ENCODE measurements around the gene POLR1B. TPM values are rescaled to one million over a fixed set of nuclear protein-coding genes. Genes with fewer than 3 reads are reported as not detected.
A peak's percentile ranks its signal among the peaks of the same experiment; 100 is the strongest.
"Not testable (repeated sequence)": the region's sequence is repeated elsewhere in the genome, so short reads cannot be mapped to it uniquely, and the experiment has no call there.

The POLR1B gene
- polyA plus RNA-seq (2011; rRNA removed) = 11.3 and 12.4 TPM in 2 replicates
- polyA minus RNA-seq (2011; rRNA and poly(A)+ RNA removed) = 24.5 and 33.0 TPM in 2 replicates

- DNase-seq (ENCODE audit: low read depth, low spot score) = peak; percentile 24
- Histone ChIP-seq H3K27ac (ENCODE audit: low read depth, low read length) (peak within 1 kb of the TSS; percentile 90), H3K27me3 (ENCODE audit: control insufficient read depth, insufficient read depth, low read length) (no peaks in the 10 kb centered on the region), H3K4me3 (ENCODE audit: low read depth, low read length) (peak within 1 kb of the TSS; percentile 96), H3K9me3 (ENCODE audit: control insufficient read depth, insufficient read depth, low read length) (no peaks in the 10 kb centered on the region)
- TF ChIP-seq, protein P1, sequence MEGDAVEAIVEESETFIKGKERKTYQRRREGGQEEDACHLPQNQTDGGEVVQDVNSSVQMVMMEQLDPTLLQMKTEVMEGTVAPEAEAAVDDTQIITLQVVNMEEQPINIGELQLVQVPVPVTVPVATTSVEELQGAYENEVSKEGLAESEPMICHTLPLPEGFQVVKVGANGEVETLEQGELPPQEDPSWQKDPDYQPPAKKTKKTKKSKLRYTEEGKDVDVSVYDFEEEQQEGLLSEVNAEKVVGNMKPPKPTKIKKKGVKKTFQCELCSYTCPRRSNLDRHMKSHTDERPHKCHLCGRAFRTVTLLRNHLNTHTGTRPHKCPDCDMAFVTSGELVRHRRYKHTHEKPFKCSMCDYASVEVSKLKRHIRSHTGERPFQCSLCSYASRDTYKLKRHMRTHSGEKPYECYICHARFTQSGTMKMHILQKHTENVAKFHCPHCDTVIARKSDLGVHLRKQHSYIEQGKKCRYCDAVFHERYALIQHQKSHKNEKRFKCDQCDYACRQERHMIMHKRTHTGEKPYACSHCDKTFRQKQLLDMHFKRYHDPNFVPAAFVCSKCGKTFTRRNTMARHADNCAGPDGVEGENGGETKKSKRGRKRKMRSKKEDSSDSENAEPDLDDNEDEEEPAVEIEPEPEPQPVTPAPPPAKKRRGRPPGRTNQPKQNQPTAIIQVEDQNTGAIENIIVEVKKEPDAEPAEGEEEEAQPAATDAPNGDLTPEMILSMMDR (IDR thresholded peaks at IDR 0.05; ENCODE audit: low read depth, low read length) = no peak
- CTCF ChIA-PET = no interaction called here
- POLR2A ChIA-PET = no interaction called here
Measured at GRCh38 chr2:112542123-112542983, at the start of gene POLR1B. Gene POLR1B (plus strand): TSS chr2:112542465. CDS start chr2:112542495, 30 bp downstream.

DNA sequence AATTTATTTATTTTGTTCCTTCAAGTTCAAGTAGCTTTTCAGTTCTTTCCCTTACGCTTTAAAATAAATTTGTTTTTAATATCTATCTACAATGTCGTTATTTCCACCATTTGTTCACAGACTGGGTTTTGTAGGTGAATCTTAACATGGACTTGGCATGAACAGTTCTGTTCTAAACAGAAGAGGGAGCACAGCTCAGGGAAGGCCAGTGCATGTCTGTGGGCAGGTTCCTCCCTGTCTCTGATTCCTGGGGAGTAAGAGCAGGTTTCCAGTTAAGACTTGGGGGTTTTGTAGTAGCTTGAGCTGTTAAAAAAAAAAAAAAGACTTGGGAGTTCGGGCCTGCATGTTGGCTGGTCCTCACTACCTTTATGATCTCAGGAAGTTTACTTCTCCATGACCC, 49.2 kb upstream of the POLR1B start:
- Histone ChIP-seq H3K27me3 (ENCODE audit: control insufficient read depth, insufficient read depth, low read length) (no peaks in the 10 kb centered on the region), H3K4me3 (ENCODE audit: low read depth, low read length) (no peak overlapping the region), H3K9me3 (ENCODE audit: control insufficient read depth, insufficient read depth, low read length) (no peaks in the 10 kb centered on the region), H3K27ac (ENCODE audit: low read depth, low read length) (no peak overlapping the region)
- TF ChIP-seq, protein P1 (IDR thresholded peaks at IDR 0.05; ENCODE audit: low read depth, low read length) = peak; percentile 23; the same call in 1 of the 2 replicates
- ChIA-PET POLR2A (no interaction called here), CTCF (interaction anchor here (2.2 kb wide), 1 partner anchor 13 kb away, joined by 7 read pairs; no protein-coding TSS in a partner anchor)
- no peak for DNase-seq (ENCODE audit: low read depth, low spot score)

DNA sequence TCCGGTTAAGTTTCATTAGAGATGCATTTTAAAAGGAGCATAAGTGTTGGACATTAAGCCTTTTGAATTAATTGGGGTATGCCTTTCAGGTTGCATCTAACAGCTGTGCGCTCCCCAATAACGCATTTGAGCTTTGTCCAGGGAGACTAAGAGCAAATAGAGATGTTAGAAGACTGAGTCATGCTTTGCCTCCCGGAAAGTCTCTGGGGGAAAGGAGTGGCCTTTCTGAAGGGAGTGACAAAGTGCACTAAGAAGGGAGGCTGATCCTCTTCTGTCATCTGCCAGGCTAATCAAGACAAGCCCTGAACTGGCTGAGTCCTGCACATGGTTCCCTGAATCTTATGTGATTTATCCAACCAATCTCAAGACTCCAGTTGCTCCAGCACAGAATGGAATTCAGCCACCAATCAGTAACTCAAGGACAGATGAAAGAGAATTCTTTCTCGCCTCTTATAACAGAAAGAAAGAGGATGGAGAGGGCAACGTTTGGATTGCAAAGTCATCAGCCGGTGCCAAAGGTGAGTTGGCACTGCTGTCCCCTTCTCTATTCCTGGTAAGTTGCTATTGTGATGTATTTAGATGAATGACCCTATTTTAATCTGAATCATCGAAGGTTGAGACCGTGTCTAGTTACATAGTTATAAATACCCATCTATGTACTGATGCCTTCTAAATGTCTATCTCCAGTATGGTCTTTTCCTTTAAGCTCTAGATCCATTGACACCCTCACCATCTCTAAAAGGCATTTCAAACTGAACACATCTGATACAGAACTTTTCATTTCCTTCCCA, 48.2 kb upstream of the POLR1B start:
- CTCF ChIA-PET = interaction anchor here (0.5 to 2.2 kb wide), 3 partner anchors 11 to 84 kb away, joined by 3 to 7 read pairs (median 3); no protein-coding TSS in a partner anchor
- no peak overlapping the region for H3K27ac ChIP-seq (ENCODE audit: low read depth, low read length)
- no peak overlapping the region for H3K4me3 ChIP-seq (ENCODE audit: low read depth, low read length)
- TF ChIP-seq, protein P1 (IDR thresholded peaks at IDR 0.05; ENCODE audit: low read depth, low read length) = no peak
- POLR2A ChIA-PET = no interaction called here
- no peaks in the 10 kb centered on the region for H3K9me3 ChIP-seq (ENCODE audit: control insufficient read depth, insufficient read depth, low read length)
- DNase-seq (ENCODE audit: low read depth, low spot score) = no peak
- no peaks in the 10 kb centered on the region for H3K27me3 ChIP-seq (ENCODE audit: control insufficient read depth, insufficient read depth, low read length)

GRCh38 chr2:112494828-112495227, 47.4 kb upstream of the POLR1B start:
- H3K9me3 ChIP-seq (ENCODE audit: control insufficient read depth, insufficient read depth, low read length) = no peaks in the 10 kb centered on the region
- ChIA-PET POLR2A (no interaction called here), CTCF (interaction anchor here (2.2 kb wide), 1 partner anchor 15 kb away, joined by 7 read pairs; no protein-coding TSS in a partner anchor)
- no peak for DNase-seq (ENCODE audit: low read depth, low spot score)
- H3K27ac ChIP-seq (ENCODE audit: low read depth, low read length) = no peak overlapping the region
- TF ChIP-seq, protein P1 (IDR thresholded peaks at IDR 0.05; ENCODE audit: low read depth, low read length) = no peak
- H3K4me3 ChIP-seq (ENCODE audit: low read depth, low read length) = no peak overlapping the region
- no peaks in the 10 kb centered on the region for H3K27me3 ChIP-seq (ENCODE audit: control insufficient read depth, insufficient read depth, low read length)

- H3K9me3 ChIP-seq (ENCODE audit: control insufficient read depth, insufficient read depth, low read length); H3K27ac ChIP-seq (ENCODE audit: low read depth, low read length); H3K27me3 ChIP-seq (ENCODE audit: control insufficient read depth, insufficient read depth, low read length); POLR2A ChIA-PET; DNase-seq (ENCODE audit: low read depth, low spot score); H3K4me3 ChIP-seq (ENCODE audit: low read depth, low read length): not testable (repeated sequence)
- CTCF ChIA-PET = interaction anchor here (0.7 kb wide), 1 partner anchor 53 kb away, joined by 3 read pairs; no protein-coding TSS in a partner anchor
Measured at GRCh38 chr2:112495878-112496277, 46.4 kb upstream of the POLR1B start.

Data from AG04450 (cell line).